Stimulated activated CD8-positive, alpha-beta memory T cell treated with anti-CD3 and anti-CD28 coated beads, Interleukin-7, amount 100 ng/mL, for 24 hours (primary cell): ENCODE results near the gene HELZ.

Source experiments
- DNase-seq: peaks from one replicate; pipeline ENCODE4 v3.0.0-alpha.2; 2020; ENCODE audit warnings: low read depth

Gene HELZ

GRCh38 chr17:67194134-67194533, 50.9 kb downstream of the HELZ start:
- DNase-seq: no peak

- DNase-seq: no peak
Observed at GRCh38 chr17:67187927-67188326, 57.1 kb downstream of the HELZ start.

DNA sequence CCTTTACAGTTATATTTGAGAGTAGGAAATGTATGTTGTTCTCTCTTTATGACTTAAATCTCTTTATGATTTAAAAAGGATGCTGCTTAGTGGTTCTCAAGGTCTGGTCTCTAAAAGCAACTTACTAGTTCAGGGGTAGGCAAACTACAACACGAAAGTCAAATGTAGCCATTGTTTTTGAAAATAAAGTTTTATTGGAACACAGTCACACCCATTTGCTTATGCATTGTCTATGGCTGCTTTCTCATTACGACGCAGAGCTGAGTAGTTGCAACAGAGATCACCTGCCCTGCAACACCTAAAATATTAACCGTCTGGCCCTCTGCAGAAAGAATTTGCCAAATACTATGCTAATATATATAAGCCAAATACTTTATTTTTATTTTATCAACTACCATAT, 58.2 kb downstream of the HELZ start:
- no peak for DNase-seq

DNA sequence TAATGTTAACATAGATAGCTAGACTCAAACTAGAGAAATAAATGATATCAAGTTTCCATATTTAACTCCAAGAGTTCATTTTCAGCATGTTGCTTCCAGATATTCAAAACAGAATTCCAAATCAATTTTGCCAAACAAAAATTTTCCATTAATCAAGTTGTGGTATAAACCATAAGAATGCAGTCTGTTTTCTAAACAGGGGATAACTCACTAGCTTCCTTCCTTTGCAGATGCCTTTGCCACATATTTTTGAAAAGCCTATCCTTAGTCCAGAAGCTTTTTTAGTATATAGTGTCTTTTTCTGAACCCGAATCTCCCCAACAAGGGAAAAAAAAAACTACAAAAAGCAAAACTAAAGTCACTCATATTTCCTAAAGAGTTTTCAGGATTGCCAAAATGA, 61.5 kb downstream of the HELZ start:
- no peak for DNase-seq

DNA sequence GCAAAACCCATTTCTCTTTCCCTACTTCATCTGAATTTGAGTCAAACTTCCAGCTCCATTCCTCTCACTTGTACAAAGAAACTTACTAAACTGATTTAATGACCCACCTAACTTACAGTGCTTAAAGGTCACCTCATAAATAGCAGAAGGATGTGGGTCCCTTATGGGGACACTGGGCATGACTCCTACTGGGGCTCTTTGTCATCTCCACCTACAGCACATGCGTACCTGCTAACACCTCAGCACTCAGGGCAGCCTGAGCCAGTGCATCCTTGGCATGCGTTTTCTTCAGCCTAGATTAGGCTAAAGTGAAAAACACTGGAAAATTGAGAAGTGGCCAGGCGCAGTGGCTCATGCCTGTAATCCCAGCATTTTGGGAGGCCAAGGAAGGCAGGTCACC, 63.2 kb downstream of the HELZ start:
- no peak for DNase-seq

- no peak for DNase-seq
Observed at GRCh38 chr17:67180275-67180674, 64.7 kb downstream of the HELZ start.

DNA sequence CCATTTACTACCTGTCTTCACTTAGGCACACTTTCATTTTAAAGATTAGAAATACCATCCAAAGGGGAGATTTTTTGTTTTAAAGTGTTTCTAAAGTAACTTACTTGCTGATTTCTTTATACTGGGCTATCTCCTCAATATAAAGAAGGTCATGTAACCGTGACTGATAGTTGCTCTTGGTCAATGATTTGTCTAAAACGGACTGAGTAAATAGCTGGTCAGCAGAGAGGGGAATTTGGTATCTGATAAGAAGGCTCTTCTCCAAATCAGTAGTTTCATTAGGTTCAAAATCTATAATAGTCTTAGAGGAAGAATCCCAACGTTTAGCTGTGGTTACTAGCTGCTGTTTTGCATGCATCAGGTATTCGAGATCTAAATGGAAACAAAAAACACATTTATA, 66.4 kb downstream of the HELZ start:
- no peak for DNase-seq

DNA sequence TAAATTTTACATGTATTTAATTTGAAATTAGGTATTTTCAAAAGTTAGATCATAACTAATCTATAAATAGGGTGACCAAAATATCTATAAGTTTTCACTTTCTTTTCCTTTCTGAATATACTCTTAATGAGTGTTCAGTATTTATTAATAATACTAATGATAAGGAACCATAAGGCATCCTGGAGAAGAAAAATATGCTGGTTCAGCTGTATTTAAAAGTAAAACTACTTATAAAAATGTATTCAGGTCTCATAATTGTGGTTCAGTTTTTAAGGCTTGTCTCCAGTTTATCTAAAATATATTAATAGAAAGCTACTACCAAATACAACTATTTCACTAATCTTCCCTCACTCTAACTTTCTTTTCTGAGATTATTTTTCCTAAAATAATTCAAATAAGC, 67.3 kb downstream of the HELZ start:
- no peak for DNase-seq

DNA sequence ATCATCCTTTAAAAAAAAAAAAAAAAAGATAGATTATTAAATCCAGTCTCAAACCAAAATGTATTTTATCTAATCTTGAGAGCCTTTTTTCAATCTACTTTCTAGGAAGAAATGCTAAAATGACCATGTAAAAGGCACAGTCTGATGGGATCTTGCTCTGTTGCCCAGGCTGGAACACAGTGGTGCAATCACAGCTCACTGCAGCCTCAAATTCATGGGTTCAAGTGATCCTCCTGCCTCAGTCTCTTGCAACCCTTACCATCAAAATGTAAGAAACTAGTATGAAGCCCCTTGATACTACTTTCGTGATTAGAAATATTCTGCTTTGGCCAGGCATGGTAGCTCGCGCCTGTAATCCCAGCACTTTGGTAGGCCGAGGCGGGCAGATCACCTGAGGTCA, 70.8 kb downstream of the HELZ start:
- DNase-seq: no peak

DNA sequence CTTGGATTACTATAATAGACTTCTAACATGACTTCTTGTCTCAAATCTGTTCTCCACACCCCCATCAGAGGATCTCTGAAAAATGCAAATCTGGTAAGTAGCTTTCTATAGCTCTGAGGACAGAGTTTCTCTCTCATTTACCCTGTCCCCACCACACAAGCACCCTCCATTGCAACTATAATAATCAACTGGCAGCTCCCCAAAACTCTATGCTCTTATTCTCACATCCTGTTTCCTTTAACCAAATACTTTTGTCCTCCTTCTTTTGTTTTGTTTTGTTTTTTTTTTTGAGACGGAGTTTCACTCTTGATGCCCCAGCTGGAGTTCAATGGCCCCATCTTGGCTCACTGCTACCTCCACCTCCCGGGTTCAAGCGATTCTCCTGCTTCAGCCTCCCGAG, 73.4 kb downstream of the HELZ start:
- DNase-seq: no peak

DNA sequence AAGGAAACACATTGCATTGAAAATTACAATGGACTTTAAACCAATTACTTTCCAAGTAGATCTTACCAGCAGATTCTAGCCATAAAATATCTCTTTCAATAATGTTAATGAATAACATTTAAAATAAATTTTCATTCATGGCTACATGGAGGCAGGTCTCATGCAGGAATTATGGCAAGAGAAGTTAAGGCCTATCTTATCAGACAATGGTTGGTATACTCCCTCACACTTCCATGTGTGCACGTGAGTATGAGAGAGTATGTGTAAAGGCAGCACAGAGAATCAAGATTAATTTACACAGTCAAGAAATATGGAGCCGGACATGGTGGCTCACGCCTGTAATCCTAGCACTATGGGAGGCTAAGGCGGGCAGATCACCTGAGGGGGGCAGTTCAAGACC, 76.5 kb downstream of the HELZ start:
- no peak for DNase-seq

- no peak for DNase-seq
Observed at GRCh38 chr17:67165201-67165600, 79.8 kb downstream of the HELZ start.

- no peak for DNase-seq
Observed at GRCh38 chr17:67164302-67164701, 80.7 kb downstream of the HELZ start.

DNA sequence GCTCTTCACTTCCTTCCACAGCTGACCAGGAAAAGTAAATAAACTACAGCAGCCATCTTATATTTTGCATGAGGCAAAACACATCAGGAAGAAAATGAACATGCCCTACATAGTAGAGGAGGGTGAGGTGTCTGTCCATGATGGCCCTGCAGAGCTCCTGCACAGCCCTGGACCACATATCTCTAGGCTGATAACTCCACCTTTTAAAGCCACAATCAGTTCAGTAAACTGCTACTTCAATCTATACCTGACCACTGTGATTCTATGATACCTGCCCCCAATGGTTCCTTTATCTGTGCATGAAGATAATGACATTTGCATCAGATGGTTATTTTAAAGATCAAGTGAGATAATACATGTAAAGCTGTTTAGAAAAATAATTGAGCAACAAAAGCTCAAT, 82.2 kb downstream of the HELZ start:
- no peak for DNase-seq

DNA sequence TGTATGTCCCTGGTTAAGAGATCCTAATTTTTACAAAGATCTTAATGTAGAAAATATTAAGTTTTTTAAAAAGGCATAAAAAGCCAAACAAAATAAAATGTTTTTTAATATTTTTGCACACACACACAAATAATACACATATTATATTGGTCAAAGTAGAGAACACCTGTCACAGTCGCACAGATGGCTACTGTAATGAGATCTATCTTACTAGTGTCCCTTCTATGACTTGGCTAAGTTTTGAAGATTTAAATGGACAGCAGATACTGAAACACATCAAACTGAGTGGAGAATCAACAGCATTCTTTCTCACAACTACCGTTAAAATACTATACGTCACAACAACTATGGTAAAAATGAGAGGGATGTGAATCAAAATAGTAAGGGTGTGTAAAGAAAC, 83.4 kb downstream of the HELZ start:
- no peak for DNase-seq

- no peak for DNase-seq
Observed at GRCh38 chr17:67160791-67161190, 84.2 kb downstream of the HELZ start.

DNA sequence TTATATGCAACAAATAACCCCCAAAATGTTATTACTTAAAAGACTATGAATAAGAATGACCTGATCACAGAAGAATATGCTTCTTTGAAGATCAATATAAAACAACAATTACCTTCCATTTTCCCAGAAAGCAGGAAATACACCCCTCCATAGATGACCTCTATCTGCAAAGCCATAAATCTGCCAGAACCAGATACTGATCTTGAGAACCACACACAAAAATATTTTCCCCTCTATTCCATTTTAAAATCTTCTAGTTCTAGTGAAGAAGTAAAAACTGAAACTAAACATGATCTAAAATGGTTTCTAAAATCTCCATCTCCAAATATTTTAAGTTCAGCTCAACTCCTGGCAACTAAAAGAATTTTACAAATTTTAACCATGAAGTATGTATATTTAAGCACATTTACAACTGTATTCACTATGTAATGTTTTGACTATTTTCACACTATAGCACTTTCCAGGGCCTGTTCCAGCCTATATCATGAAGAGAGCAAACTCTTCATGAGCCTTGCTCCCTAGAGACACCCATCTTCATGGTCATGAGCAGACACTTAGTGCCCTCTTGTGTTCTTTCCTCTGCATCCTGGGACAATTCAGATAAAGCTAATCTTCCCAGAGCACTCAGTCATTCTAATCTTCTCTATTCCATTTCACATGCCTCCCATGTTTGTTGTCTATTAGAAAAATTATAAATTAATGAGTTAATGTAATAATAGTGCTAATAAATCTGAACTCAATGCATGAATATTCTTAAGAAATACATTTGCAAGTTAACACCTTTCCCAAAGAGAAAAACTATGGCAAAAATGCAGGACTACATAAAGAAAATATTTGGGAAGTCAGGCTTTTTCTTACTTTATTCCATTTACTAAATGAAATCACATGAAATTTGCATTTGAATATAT, 87.0 kb downstream of the HELZ start:
- DNase-seq: no peak

DNA sequence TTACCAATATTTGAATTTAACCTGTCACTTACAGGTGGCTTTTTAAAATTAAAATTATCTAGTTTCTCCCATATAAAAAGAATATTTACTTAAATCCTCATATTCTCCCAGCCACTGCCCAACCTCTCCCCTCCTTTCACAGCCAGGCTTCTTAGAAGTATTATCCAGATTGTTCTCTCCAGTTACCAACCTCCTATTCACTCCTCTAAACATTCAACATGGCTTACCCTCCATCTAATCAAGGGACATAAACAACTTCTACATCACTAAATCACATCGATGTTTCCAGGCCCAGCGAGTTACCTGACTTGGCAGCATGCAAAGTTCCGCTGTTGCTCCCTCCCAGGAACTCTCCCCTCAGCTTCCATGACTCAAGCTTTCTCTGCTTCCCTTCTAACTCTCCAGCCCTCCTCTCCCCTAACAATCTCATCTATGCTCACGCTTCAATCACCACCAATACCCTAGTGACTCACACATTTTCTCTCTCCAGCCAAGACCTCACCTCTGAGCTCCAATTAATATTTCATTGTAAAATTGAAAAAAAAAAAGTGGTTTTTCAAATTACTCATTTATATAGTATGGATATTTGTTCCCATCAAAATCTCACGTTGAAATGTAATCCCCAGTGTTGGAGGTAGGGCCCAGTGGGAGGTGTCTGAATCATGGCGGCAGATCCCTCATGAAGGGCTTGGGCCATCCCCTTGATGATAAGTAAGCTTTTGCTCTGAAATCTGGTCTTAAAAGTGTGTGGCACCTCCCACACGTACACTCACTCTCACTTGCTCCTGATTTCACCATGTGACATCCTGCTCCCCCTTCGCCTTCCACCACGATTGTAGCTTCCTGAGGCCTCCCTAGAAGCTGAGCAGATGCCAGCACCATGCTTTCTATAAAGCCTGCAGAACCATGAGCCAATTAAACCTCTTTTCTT, 88.5 kb downstream of the HELZ start:
- no peak for DNase-seq

DNA sequence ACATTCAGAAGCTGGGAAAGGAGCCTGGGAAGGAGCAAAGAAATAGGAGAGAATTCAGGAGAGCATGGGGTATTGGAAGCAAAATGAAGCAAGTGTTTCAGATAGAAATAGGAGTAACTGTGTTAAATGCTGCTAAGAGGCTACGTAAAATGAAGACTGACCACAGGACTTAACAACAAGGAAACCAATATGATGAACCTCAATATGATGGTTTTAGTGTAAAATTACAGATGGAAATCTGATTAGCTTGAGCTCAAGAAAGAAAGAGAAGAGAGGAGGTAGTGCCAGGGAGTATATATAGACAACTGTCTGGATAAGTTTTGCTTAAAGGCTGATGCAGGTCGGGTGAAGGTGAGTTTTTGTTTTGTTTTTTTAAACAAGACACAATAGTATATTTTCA, 92.2 kb downstream of the HELZ start:
- no peak for DNase-seq

- no peak for DNase-seq
Observed at GRCh38 chr17:67151717-67152116, 93.3 kb downstream of the HELZ start.

- DNase-seq: no peak
Observed at GRCh38 chr17:67150826-67151225, 94.2 kb downstream of the HELZ start.

DNA sequence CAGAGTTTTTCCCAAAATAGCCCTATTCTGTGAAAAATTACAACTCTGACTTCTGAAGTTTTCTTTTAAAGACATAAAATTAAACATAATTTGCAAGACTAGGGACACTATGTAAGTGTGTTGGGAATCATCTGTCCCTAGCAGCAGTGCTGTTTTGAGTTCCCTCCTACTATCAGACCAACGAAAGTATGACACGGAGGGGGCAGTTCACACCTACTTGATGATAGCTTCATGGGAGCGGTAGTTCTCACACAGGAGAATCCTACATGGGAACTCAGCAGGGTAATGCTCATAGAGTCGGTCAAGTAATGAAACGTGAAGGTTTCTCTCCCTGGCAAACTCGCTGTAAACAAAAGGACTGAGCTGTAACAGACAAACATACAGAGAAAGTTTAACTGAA, 96.6 kb downstream of the HELZ start:
- no peak for DNase-seq

DNA sequence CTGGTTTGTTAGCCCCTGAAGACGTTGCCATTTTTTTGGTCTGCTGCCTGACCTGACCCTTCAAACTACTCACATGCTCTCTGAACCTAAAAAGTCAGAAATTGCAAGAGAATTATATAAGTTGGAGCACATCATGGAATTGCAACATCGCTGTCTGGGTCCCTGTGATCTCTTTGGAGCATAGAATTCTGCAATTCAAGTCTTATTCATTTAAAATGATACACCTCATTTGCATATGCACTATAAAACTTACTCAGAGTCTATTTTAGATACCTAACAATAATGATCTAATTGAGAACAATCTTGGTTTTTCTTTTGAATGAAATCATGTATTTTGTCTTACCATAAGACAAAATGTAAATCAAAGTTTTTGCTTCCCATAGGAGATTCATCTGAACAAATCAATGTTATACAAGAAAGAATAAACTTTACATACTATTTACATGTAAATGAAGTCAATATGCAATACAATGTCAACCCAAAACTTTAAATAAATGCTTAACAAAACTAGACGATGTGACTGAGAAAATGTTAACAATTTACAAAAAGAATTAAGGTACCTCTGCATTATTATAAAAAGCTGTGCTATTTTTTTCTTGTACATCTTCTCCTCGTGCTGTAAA, 99.7 kb downstream of the HELZ start:
- no peak for DNase-seq
